HG02610 (cell line): ENCODE data around the gene ATF7IP2.
A peak's percentile ranks its signal among the peaks of the same experiment; 100 is the strongest.
"Not testable (repeated sequence)": the region's sequence is repeated elsewhere in the genome, so short reads cannot be mapped to it uniquely, and the experiment has no call there.

Experiments
- ATAC-seq: cut with Tn5 transposase; IDR thresholded peaks from one replicate; pipeline ENCODE4 v1.9.1; 2021; ENCODE audit warnings: mild to moderate bottlenecking, moderate library complexity; ENCODE audit not compliant: unreplicated experiment

ATF7IP2 gene

GRCh38 chr16:10505286-10505685 lies 119.4 kb downstream of the ATF7IP2 start:
- ATAC-seq, result not testable (repeated sequence)

GRCh38 chr16:10509534-10510025 lies 123.7 kb downstream of the ATF7IP2 start:
- ATAC-seq, result peak; percentile 79

GRCh38 chr16:10510279-10510678 lies 124.4 kb downstream of the ATF7IP2 start:
- no peak for ATAC-seq

- ATAC-seq, result no peak
Measured at GRCh38 chr16:10511829-10512228, 126.0 kb downstream of the ATF7IP2 start.

GRCh38 chr16:10514369-10515055 lies 128.7 kb downstream of the ATF7IP2 start:
- ATAC-seq, result no peak

DNA sequence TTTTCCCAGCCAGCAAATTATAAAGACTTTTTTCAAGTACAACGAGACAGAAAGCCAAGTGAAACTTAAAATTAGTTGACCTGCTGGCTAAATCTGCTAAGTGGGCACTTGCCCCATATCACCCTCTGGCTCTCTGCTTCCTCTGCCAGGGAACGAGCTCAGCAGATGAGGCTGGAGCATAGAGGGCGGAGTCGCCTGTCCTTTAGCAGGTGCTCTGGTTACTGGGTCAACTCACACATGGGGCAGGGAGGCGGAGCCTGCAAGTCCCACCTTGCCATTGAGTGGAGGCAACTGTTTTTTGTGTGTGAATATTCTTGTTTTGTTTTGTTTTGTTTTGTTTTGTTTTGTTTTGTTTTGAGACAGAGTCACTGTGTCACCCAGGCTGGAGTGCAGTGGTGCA lies 132.0 kb downstream of the ATF7IP2 start:
- no peak for ATAC-seq

DNA sequence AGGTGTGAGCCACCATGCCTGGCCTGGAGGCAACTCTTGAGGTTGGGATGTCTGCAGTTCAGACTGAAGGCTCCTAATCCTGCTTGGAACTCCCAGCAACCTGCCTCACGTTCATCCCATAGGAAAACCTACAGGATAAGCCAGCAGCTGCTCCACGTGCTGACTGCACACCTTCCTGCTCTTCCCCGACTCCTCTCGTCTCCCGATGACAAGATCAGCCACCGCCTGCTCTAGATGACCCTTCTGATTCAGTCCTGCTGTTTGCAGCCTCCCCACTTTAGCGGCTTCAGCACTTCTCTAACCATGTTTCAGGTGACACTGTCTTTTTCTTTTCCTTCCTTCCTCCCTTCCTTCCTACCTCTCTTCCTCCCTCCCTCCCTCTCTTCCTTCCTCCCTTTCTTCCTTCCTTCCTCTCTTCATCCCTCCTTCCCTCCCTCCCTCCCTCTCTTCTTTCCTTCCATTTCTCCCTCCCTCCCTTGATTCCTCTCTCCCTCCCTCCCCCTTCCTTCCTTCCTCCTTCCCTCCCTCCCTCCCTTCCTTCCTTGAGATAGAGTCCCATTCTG lies 132.7 kb downstream of the ATF7IP2 start:
- no peak for ATAC-seq

GRCh38 chr16:10519297-10519696 lies 133.4 kb downstream of the ATF7IP2 start:
- ATAC-seq, result no peak

DNA sequence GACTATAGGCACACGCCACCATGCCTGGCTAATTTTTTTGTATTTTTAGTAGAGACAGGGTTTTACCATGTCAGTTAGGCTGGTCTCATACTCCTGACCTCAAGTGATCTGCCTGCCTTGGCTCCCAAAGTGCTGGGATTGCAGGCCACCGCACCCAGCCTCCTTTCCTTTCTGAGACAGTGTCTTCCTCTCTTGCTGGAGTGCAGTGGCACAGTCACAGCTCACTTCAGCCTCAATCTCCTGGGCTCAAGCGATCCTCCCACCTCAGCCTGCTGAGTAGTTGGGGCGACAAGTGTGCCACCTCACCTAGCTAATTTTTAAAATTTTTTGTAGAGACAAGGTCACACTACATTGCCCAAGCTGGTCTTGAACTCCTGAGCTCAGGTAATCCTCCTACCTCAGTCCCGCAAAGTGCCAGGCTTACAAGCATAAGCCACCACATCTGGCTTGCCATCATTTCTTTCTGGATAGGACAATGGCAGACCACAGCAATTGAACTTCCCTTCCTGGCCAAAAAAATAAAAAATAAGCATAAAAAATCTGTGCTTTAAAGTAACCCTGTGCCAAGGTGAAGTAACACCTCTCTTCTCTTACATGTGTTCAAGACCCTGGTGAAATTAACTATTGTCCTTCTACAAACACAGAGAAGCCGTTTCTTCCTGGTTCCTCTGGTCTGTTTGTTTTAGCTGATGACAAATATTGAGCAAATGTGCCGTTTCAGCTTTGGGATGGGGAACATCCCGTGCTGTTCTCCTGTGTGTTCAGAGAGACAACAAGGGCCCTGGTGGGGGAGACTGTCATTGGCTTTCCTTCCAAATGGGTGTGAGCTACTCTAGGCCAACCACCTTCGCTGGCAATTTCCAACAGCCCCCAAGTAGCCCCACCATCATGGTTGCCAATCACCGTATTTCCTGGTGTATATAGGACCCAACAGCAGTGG lies 134.3 kb downstream of the ATF7IP2 start:
- ATAC-seq, result no peak

- ATAC-seq, result no peak
Measured at GRCh38 chr16:10520869-10521578, 135.2 kb downstream of the ATF7IP2 start.

- no peak for ATAC-seq
Measured at GRCh38 chr16:10521681-10522274, 135.9 kb downstream of the ATF7IP2 start.

- no peak for ATAC-seq
Measured at GRCh38 chr16:10522966-10523365, 137.1 kb downstream of the ATF7IP2 start.

DNA sequence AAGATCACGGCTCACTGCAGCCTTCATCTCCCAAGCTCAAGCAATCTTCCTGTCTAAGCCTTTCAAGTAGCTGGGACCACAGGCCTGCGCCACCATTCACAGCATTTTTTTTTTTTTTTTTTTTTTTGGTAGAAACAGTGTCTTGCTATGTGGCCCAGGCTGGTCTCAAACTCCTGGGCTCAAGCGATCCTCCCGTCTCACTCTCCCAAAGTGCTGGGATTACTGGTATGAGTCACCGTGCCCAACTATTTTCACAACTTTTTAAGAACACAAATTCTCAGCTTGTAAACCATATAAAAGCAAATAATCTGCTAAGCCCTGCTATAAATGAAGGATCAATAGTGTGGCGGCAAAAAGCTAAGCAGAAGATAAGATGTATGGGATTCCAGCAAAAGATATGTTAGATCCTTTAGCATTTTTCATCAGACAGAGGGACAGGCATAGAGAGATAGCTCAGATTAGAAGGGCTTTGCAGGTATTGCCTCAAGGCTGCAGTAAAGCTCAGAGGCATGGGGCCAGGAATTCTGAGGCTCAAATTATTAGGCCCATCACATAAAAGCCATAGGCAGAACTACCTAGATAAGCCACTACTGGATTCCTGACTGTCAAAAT lies 139.5 kb downstream of the ATF7IP2 start:
- no peak for ATAC-seq

DNA sequence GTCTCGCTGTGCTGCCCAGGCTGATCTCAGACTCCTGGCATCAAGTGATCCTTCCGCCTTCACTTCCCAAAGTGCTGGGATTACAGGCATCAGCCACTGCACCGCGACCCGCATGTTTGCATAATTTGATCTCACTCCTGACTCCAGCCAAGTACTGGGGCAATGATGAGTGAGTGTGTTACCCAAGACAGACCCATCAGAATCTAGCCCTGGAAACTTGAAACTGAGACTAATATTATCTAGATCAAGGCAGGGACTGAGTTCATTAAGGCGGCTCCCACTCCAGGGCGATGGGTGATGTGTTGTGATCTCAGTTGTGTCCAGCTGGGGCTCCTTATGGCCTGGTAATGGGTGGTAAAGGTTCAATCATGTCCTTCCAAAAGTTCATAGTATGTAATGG lies 141.1 kb downstream of the ATF7IP2 start:
- ATAC-seq, result no peak

- ATAC-seq, result no peak
Measured at GRCh38 chr16:10528635-10529034, 142.8 kb downstream of the ATF7IP2 start.

GRCh38 chr16:10529895-10530669 lies 144.2 kb downstream of the ATF7IP2 start:
- no peak for ATAC-seq

GRCh38 chr16:10530685-10531084 lies 144.8 kb downstream of the ATF7IP2 start:
- no peak for ATAC-seq

DNA sequence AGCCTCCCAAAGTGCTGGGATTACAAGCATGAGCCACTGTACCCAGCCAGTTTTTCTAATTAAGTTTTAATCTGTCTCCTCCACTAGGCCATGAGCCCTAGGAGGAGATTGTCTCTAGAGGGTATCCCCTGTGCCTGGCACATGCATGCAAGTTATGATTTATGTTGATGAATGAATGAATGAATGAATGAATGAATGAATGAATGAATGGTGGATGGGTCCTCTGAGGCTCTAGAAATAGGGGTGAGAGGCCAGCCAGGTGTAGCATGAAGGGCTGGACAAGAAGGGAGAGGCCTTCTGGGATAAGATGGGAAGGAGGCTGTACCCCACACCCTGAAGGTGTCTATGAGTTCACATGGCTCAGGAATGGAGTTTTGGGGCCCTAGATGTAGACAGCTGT lies 145.7 kb downstream of the ATF7IP2 start:
- ATAC-seq, result no peak
